Measurements from ENCODE around the gene GADD45G. TPM values are rescaled to one million over a fixed set of nuclear protein-coding genes. Genes with fewer than 3 reads are reported as not detected.

GADD45G gene
- total and polyA plus RNA-seq, 3 experiments from 2014 or later, result 0.62 to 3.4 (median 2.6) TPM

DNA sequence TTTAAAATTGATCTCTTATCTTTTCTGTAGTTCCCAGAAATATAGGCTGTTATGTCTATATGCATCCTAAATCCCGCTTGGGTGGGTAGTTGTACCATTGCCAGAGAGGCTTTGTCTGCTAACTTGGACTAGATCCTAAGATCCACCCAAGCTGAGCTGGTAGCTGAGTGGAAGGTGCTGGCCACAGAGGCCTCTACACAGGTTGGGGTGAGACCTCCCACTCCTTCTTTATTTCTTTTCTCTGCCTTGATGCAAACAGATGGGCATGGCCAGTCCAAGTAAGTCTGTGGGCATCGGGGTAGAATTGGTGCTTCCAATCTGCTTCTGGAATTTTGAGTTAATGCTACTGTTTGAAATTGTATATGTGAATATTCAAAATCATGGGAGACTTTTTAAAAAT lies 14.4 kb upstream of the GADD45G start:
- Mint-ChIP-seq H3K4me3 (no peak overlapping the region), H3K27me3 (peaks cover 12 to 48% of the 10 kb centered on the region in 2 donors), H3K36me3 (no peaks in the 10 kb centered on the region), H3K4me1 (peaks cover 0 to 2% (median 0%) of the 10 kb centered on the region in 3 donors), H3K27ac (no peak overlapping the region), H3K9me3 (no peaks in the 10 kb centered on the region)
- no peak for DNase-seq
- no peaks in the 10 kb centered on the region for H3K27me3 ChIP-seq (ENCODE audit: insufficient read depth, low read length, poor library complexity, severe bottlenecking)
- H3K36me3 ChIP-seq (ENCODE audit: insufficient read depth, low read length), result no peaks in the 10 kb centered on the region
- no peaks in the 10 kb centered on the region for H3K4me1 ChIP-seq (ENCODE audit: insufficient read depth, low read length)
- H3K4me3 ChIP-seq (ENCODE audit: low read length), result no peak overlapping the region
- ChIA-PET CTCF (no interaction called here), POLR2A (no interaction called here)
- no peaks in the 10 kb centered on the region for H3K9me3 ChIP-seq (ENCODE audit: low read length)
- H3K27ac ChIP-seq (ENCODE audit: low read depth, low read length), result no peak overlapping the region

DNA sequence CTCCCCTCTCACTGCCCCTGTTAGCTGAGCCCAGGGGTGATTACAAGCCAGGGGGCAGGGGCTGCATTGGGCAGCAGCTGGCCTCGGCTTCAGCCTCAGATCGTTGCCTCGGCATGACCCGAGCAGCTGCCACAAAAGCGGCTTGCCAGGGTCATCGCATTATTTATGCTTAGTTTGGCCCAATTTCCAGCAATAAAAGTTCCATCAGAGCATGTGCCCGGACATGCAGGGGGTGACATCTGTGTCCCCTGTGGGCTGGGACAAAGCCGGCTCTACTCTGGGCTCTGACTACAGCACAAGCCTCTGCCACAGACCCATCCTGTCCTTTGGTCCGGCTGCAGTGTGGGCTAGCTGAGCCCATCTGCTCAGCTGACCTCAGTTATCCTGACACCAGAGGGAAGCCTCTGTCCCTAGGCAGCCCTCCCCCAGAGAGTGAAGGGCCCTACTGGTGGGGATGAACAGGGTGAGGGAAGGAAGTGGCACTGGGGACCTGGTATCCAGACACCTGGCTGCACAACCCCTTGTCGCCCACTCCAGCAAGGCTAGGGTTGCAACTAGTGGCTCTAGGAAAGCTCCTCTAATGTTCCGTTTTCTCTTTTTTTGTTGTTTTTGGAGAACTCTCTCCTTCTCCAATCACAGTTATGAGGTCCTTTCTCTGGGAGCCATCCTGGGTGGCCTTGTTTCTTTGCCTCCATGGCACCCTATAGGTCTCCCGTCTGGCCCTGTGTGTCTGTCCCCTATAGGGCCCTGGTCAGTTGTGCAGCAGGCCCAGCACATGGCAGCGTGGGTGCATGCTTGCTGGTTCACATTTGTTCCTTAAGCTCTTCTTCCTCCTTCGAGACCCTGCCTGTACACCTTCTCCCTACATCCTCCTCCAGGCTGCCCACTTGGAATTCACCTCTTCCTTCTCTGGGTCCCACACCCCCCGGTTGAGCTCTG lies 13.3 kb upstream of the GADD45G start:
- Mint-ChIP-seq H3K4me3 (no peak overlapping the region), H3K9me3 (no peaks in the 10 kb centered on the region), H3K27ac (no peak overlapping the region), H3K4me1 (peaks cover 0 to 2% (median 0%) of the 10 kb centered on the region in 3 donors), H3K36me3 (no peaks in the 10 kb centered on the region), H3K27me3 (peaks cover 12 to 37% of the 10 kb centered on the region in 2 donors)
- CTCF ChIA-PET, result interaction anchor here (1.6 to 4.4 kb wide), 2 partner anchors 12 to 15 kb away, joined by 3 to 29 read pairs; partner anchors contain the start of gene GADD45G
- POLR2A ChIA-PET, result no interaction called here
- no peaks in the 10 kb centered on the region for H3K4me1 ChIP-seq (ENCODE audit: insufficient read depth, low read length)
- H3K36me3 ChIP-seq (ENCODE audit: insufficient read depth, low read length), result no peaks in the 10 kb centered on the region
- H3K4me3 ChIP-seq (ENCODE audit: low read length), result no peak overlapping the region
- DNase-seq, result no peak
- no peak overlapping the region for H3K27ac ChIP-seq (ENCODE audit: low read depth, low read length)
- no peaks in the 10 kb centered on the region for H3K27me3 ChIP-seq (ENCODE audit: insufficient read depth, low read length, poor library complexity, severe bottlenecking)
- no peaks in the 10 kb centered on the region for H3K9me3 ChIP-seq (ENCODE audit: low read length)

DNA sequence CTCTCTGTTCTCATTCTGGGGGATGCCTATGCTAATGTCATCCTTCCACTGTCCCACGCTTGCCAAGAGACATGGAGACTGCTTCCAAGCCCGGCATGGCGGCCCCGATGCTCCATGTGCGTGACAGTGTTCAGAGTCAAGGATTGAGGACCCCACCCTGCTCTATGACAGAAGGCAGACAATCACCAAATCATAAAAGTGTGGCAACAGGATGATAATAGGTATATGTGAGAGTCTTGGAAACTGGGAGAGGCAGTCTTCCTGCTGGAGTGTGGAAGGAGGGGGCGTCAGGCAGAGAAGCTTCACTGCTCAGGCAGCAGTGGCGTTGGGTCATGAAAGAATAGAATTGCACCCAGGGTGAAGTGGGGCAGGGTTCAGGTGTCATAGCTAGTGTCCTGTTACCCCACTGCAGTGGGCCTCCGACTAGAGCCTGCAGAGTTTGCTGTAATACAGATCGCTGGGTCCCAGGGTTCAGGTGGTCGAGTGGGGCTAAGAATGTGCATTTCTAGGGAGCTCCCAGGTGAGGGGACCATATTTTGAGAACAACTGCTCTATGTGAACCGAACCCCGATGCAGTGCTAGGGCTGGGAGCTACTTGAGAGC lies 12.5 kb upstream of the GADD45G start:
- H3K36me3 Mint-ChIP-seq, result no peaks in the 10 kb centered on the region
- DNase-seq, result no peak
- Histone ChIP-seq H3K27ac (ENCODE audit: low read depth, low read length) (no peak overlapping the region), H3K4me3 (ENCODE audit: low read length) (no peak overlapping the region), H3K36me3 (ENCODE audit: insufficient read depth, low read length) (no peaks in the 10 kb centered on the region), H3K27me3 (ENCODE audit: insufficient read depth, low read length, poor library complexity, severe bottlenecking) (no peaks in the 10 kb centered on the region), H3K9me3 (ENCODE audit: low read length) (no peaks in the 10 kb centered on the region), H3K4me1 (ENCODE audit: insufficient read depth, low read length) (no peaks in the 10 kb centered on the region)
- no peak overlapping the region for H3K4me3 Mint-ChIP-seq
- POLR2A ChIA-PET, result no interaction called here
- no peaks in the 10 kb centered on the region for H3K9me3 Mint-ChIP-seq
- peaks cover 12 to 33% of the 10 kb centered on the region in 2 donors for H3K27me3 Mint-ChIP-seq
- H3K4me1 Mint-ChIP-seq, result peaks cover 0 to 2% (median 0%) of the 10 kb centered on the region in 3 donors
- no peak overlapping the region for H3K27ac Mint-ChIP-seq
- CTCF ChIA-PET, result interaction anchor here (1.6 to 4.4 kb wide), 3 partner anchors 11 to 16 kb away, joined by 3 to 29 read pairs (median 5); partner anchors contain the start of gene GADD45G

DNA sequence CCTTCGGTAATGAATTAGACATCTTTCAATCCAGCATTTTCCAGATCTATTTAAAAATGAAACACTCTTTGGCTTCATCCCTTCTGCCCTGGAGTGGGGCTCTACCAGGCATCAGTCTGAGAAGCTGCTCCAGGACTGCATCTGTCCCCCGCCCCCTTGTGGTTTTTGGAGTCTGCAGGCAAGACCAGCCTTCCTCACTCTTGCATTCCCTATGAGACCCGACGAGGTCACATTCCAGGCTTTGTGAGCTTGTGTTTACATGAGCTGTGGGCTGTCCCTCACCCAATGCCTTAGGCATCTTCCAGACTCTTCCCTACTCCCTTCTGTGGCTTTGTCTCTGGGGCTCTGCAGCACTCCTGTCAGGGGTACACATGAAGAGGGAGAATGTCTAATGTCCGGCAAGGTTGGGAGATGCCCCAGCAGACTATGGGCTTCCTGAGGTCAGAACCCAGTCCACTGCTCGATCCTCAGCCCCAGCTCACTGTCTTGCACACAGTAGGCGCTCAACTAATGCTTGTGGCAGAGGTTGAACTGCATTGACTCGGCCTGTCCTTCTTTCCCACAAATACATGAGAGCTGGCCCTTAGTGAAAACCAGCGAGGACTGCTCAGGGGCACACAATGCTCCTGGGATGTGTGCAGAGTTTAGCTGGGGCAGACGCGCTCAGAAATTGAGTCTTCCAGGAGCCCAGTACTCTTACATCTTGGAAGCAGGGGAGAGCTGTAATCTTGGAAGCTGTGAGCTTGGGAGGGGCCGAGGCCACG lies 11.7 kb upstream of the GADD45G start:
- Mint-ChIP-seq H3K27ac (peak overlapping the region in 1 of 8 donors; percentile 80), H3K36me3 (no peaks in the 10 kb centered on the region), H3K4me3 (no peak overlapping the region), H3K4me1 (peaks cover 0 to 2% (median 0%) of the 10 kb centered on the region in 3 donors), H3K9me3 (no peaks in the 10 kb centered on the region), H3K27me3 (peaks cover 12 to 30% of the 10 kb centered on the region in 2 donors)
- Histone ChIP-seq H3K27ac (ENCODE audit: low read depth, low read length) (no peak overlapping the region), H3K4me1 (ENCODE audit: insufficient read depth, low read length) (no peaks in the 10 kb centered on the region), H3K27me3 (ENCODE audit: insufficient read depth, low read length, poor library complexity, severe bottlenecking) (no peaks in the 10 kb centered on the region), H3K36me3 (ENCODE audit: insufficient read depth, low read length) (no peaks in the 10 kb centered on the region), H3K4me3 (ENCODE audit: low read length) (no peak overlapping the region), H3K9me3 (ENCODE audit: low read length) (no peaks in the 10 kb centered on the region)
- ChIA-PET CTCF (interaction anchor here (1.0 to 4.4 kb wide), 7 partner anchors 10 to 217 kb away, joined by 3 to 29 read pairs (median 4); partner anchors contain the start of gene GADD45G), POLR2A (no interaction called here)
- no peak for DNase-seq

DNA sequence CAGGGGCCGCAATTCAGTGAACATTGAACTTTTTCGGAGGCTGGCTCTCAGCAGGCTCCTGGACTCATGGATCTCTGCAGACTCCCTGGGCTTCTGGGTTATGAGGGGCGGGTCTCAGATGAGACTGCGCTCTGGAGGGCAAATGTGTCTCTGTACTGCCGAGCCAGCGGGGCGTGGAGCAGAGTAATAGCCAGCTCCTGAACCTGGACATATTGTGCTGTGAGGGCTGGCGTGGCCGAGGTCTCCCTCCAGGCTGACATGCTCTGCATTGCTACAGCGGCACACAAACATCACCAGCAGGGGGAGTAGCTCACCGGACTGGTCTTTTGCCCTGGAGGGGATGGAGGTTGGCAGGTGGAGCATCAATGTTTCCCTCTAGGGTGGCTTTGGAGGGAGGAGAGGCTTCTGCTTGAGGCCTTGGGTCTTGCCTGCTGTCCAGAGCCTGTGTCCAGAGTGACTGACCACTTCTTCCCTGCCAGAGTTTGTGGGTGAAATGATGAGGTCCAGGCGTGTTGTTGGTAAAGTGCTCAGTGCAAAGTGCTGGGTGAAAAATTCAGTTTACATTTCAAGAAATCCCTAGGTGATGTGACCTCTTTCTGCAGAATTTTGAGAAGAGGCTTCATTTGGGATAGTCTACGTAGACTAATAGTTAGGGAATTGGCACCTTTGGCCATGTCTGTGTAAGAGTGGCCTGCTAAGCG lies 10.9 kb upstream of the GADD45G start:
- H3K9me3 Mint-ChIP-seq, result no peaks in the 10 kb centered on the region
- Histone ChIP-seq H3K4me1 (ENCODE audit: insufficient read depth, low read length) (no peaks in the 10 kb centered on the region), H3K36me3 (ENCODE audit: insufficient read depth, low read length) (no peaks in the 10 kb centered on the region), H3K27ac (ENCODE audit: low read depth, low read length) (no peak overlapping the region), H3K27me3 (ENCODE audit: insufficient read depth, low read length, poor library complexity, severe bottlenecking) (no peaks in the 10 kb centered on the region), H3K4me3 (ENCODE audit: low read length) (no peak overlapping the region), H3K9me3 (ENCODE audit: low read length) (no peaks in the 10 kb centered on the region)
- H3K27ac Mint-ChIP-seq, result no peak overlapping the region
- no peaks in the 10 kb centered on the region for H3K36me3 Mint-ChIP-seq
- CTCF ChIA-PET, result interaction anchor here (0.6 to 4.4 kb wide), 8 partner anchors 10 to 247 kb away, joined by 3 to 29 read pairs (median 4); partner anchors contain the start of gene GADD45G
- H3K4me1 Mint-ChIP-seq, result peaks cover 0 to 2% (median 0%) of the 10 kb centered on the region in 3 donors
- peaks cover 19 to 33% of the 10 kb centered on the region in 2 donors for H3K27me3 Mint-ChIP-seq
- POLR2A ChIA-PET, result no interaction called here
- peak; percentile 26 to 68 (median 36) for DNase-seq
- H3K4me3 Mint-ChIP-seq, result no peak overlapping the region

DNA sequence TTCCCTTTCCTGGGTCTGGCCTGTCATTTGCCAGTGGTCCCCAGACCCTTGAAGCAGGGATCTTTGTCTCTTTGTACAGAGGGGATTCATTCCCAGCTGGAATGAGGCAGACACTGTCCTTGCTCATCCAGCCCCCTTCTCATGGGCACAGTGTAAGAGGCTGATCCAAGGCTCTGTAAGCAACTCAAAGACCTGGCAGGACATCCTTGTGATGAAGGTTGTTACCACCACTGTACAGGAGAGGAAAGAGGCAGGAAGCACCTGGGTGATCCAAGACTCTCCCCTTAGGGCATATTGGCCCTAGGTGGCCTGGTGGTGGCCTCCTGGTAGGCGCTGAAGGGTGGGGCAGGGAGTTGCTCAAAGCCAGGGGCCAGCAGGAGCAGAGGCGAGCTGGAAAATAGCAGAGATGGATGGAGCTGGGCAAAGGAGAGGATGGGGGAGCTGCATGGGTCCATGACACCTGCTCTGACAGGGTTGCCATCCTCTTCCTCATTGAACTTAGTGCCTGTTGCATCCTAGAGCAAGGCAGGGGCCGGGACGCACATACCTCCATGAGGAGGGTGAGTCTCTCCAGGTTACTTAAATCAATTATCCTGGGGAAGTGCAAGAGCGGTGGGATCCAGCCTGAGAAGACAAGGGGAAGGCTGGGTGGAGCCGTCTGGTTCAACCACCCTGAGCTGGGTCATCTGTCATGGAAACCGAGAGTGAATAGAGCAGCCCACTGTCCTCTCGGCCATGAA lies 9.8 kb upstream of the GADD45G start:
- H3K9me3 Mint-ChIP-seq, result no peaks in the 10 kb centered on the region
- H3K27ac Mint-ChIP-seq, result no peak overlapping the region
- ChIA-PET CTCF (interaction anchor here (0.6 to 4.4 kb wide), 3 partner anchors 9 to 1275 kb away, joined by 3 to 29 read pairs (median 4); partner anchors contain the start of gene GADD45G), POLR2A (no interaction called here)
- H3K27me3 Mint-ChIP-seq, result peaks cover 20 to 35% of the 10 kb centered on the region in 2 donors
- H3K36me3 Mint-ChIP-seq, result no peaks in the 10 kb centered on the region
- H3K4me3 ChIP-seq (ENCODE audit: low read length), result no peak overlapping the region
- H3K4me3 Mint-ChIP-seq, result no peak overlapping the region
- no peaks in the 10 kb centered on the region for H3K36me3 ChIP-seq (ENCODE audit: insufficient read depth, low read length)
- no peaks in the 10 kb centered on the region for H3K4me1 ChIP-seq (ENCODE audit: insufficient read depth, low read length)
- H3K27ac ChIP-seq (ENCODE audit: low read depth, low read length), result no peak overlapping the region
- peaks cover 0 to 2% (median 0%) of the 10 kb centered on the region in 3 donors for H3K4me1 Mint-ChIP-seq
- no peaks in the 10 kb centered on the region for H3K27me3 ChIP-seq (ENCODE audit: insufficient read depth, low read length, poor library complexity, severe bottlenecking)
- no peaks in the 10 kb centered on the region for H3K9me3 ChIP-seq (ENCODE audit: low read length)
- no peak for DNase-seq

DNA sequence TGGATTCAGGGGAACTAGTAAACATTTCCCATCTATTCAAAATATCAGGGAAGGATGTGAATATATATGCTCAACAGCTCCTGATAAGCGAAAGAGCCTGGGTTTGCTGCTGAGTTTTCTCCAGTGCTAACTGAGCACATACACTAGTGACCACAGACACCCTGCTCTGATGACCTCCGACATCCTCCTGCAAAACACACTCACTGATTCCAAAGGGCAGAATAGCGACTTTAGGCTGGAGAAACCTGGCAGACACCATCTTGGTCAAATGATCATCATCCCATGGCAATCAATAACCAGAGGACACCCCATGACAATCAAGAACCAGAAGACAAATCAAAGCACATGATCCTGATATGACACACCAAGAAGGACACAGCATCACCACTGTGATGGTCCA lies 9.2 kb upstream of the GADD45G start:
- Mint-ChIP-seq H3K9me3 (no peaks in the 10 kb centered on the region), H3K36me3 (no peaks in the 10 kb centered on the region), H3K27ac (no peak overlapping the region), H3K4me3 (no peak overlapping the region), H3K4me1 (peaks cover 0 to 2% (median 0%) of the 10 kb centered on the region in 3 donors), H3K27me3 (peaks cover 14 to 34% of the 10 kb centered on the region in 2 donors)
- Histone ChIP-seq H3K9me3 (ENCODE audit: low read length) (no peaks in the 10 kb centered on the region), H3K36me3 (ENCODE audit: insufficient read depth, low read length) (no peaks in the 10 kb centered on the region), H3K27ac (ENCODE audit: low read depth, low read length) (no peak overlapping the region), H3K4me1 (ENCODE audit: insufficient read depth, low read length) (no peaks in the 10 kb centered on the region), H3K27me3 (ENCODE audit: insufficient read depth, low read length, poor library complexity, severe bottlenecking) (no peaks in the 10 kb centered on the region), H3K4me3 (ENCODE audit: low read length) (no peak overlapping the region)
- DNase-seq, result no peak
- ChIA-PET CTCF (interaction anchor here (1.0 to 4.4 kb wide), 2 partner anchors 8 to 1274 kb away, joined by 4 to 29 read pairs; partner anchors contain the start of gene GADD45G), POLR2A (no interaction called here)

All from CD8-positive, alpha-beta memory T cell (primary cell).